ENCODE measurements around the gene BNC2. TPM values are rescaled to one million over a fixed set of nuclear protein-coding genes. Genes with fewer than 3 reads are reported as not detected.

BNC2 gene
- total RNA-seq, 1 experiment from 2014 or later = not detected

GRCh38 chr9:16626577-16627130 is 243.8 kb downstream of the BNC2 start:
- H3K4me1 Mint-ChIP-seq (ENCODE audit: low read depth, unreplicated experiment) = peaks cover 9% of the 10 kb centered on the region
- no peak overlapping the region for H3K4me3 Mint-ChIP-seq (ENCODE audit: low read depth, unreplicated experiment)
- CTCF ChIA-PET = no interaction called here
- intact Hi-C loops (cut with micrococcal nuclease; ENCODE audit: unreplicated experiment) = no loop called here
- H3K27ac Mint-ChIP-seq (ENCODE audit: unreplicated experiment) = no peak overlapping the region
- H3K27me3 Mint-ChIP-seq (ENCODE audit: unreplicated experiment) = no peaks in the 10 kb centered on the region
- H3K9me3 Mint-ChIP-seq (ENCODE audit: low read depth, unreplicated experiment) = no peaks in the 10 kb centered on the region
- no peak for TF ChIP-seq CTCF (IDR thresholded peaks at IDR 0.05; ENCODE audit: unreplicated experiment)
- H3K36me3 Mint-ChIP-seq (ENCODE audit: insufficient read depth, unreplicated experiment) = no peaks in the 10 kb centered on the region
- BruUV-seq (replicated peaks) = no TSS peak
- peak; percentile 5 for DNase-seq

GRCh38 chr9:16625811-16626210 is 244.7 kb downstream of the BNC2 start:
- CTCF ChIA-PET = no interaction called here
- H3K27ac Mint-ChIP-seq (ENCODE audit: unreplicated experiment) = no peak overlapping the region
- TF ChIP-seq CTCF (IDR thresholded peaks at IDR 0.05; ENCODE audit: unreplicated experiment) = no peak
- peaks cover 9% of the 10 kb centered on the region for H3K4me1 Mint-ChIP-seq (ENCODE audit: low read depth, unreplicated experiment)
- no peaks in the 10 kb centered on the region for H3K27me3 Mint-ChIP-seq (ENCODE audit: unreplicated experiment)
- H3K4me3 Mint-ChIP-seq (ENCODE audit: low read depth, unreplicated experiment) = no peak overlapping the region
- BruUV-seq (replicated peaks) = no TSS peak
- intact Hi-C loops (cut with micrococcal nuclease; ENCODE audit: unreplicated experiment) = no loop called here
- no peaks in the 10 kb centered on the region for H3K9me3 Mint-ChIP-seq (ENCODE audit: low read depth, unreplicated experiment)
- H3K36me3 Mint-ChIP-seq (ENCODE audit: insufficient read depth, unreplicated experiment) = no peaks in the 10 kb centered on the region
- DNase-seq = no peak

GRCh38 chr9:16625161-16625631 is 245.3 kb downstream of the BNC2 start:
- H3K27ac Mint-ChIP-seq (ENCODE audit: unreplicated experiment) = no peak overlapping the region
- H3K27me3 Mint-ChIP-seq (ENCODE audit: unreplicated experiment) = no peaks in the 10 kb centered on the region
- H3K9me3 Mint-ChIP-seq (ENCODE audit: low read depth, unreplicated experiment) = no peaks in the 10 kb centered on the region
- no peak for TF ChIP-seq CTCF (IDR thresholded peaks at IDR 0.05; ENCODE audit: unreplicated experiment)
- no peak overlapping the region for H3K4me3 Mint-ChIP-seq (ENCODE audit: low read depth, unreplicated experiment)
- no TSS peak for BruUV-seq (replicated peaks)
- H3K36me3 Mint-ChIP-seq (ENCODE audit: insufficient read depth, unreplicated experiment) = no peaks in the 10 kb centered on the region
- peaks cover 9% of the 10 kb centered on the region for H3K4me1 Mint-ChIP-seq (ENCODE audit: low read depth, unreplicated experiment)
- CTCF ChIA-PET = no interaction called here
- no peak for DNase-seq
- intact Hi-C loops (cut with micrococcal nuclease; ENCODE audit: unreplicated experiment) = no loop called here

GRCh38 chr9:16624744-16625117 is 245.7 kb downstream of the BNC2 start:
- H3K36me3 Mint-ChIP-seq (ENCODE audit: insufficient read depth, unreplicated experiment) = no peaks in the 10 kb centered on the region
- H3K9me3 Mint-ChIP-seq (ENCODE audit: low read depth, unreplicated experiment) = no peaks in the 10 kb centered on the region
- DNase-seq = no peak
- CTCF ChIA-PET = no interaction called here
- H3K4me1 Mint-ChIP-seq (ENCODE audit: low read depth, unreplicated experiment) = peaks cover 9% of the 10 kb centered on the region
- H3K27me3 Mint-ChIP-seq (ENCODE audit: unreplicated experiment) = no peaks in the 10 kb centered on the region
- TF ChIP-seq CTCF (IDR thresholded peaks at IDR 0.05; ENCODE audit: unreplicated experiment) = no peak
- H3K4me3 Mint-ChIP-seq (ENCODE audit: low read depth, unreplicated experiment) = no peak overlapping the region
- intact Hi-C loops (cut with micrococcal nuclease; ENCODE audit: unreplicated experiment) = no loop called here
- no TSS peak for BruUV-seq (replicated peaks)
- H3K27ac Mint-ChIP-seq (ENCODE audit: unreplicated experiment) = no peak overlapping the region

All from Calu3 (cell line).